ENCODE results near the gene TEX35.

DNA sequence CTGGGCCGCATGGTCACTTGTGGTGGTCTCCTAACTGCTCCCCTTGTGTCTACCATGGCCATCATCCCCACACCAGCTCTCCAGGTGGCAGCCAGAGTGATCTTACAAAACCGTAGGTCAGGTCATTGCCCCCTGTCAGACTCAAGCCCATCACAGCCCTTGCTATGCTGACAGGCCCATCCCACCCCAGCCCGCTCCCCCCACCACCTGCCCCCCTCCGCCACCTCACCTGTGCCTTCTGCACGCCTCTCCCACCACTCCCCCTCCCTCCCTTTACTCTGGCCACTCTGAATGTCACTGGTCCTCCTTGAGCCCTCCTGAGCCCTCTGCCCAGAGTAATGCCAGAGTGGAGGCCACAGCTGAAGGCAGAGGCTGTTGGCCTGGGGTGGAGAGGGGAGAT, 28.5 kb downstream of the TEX35 start:
- TF ChIP-seq, protein P1, sequence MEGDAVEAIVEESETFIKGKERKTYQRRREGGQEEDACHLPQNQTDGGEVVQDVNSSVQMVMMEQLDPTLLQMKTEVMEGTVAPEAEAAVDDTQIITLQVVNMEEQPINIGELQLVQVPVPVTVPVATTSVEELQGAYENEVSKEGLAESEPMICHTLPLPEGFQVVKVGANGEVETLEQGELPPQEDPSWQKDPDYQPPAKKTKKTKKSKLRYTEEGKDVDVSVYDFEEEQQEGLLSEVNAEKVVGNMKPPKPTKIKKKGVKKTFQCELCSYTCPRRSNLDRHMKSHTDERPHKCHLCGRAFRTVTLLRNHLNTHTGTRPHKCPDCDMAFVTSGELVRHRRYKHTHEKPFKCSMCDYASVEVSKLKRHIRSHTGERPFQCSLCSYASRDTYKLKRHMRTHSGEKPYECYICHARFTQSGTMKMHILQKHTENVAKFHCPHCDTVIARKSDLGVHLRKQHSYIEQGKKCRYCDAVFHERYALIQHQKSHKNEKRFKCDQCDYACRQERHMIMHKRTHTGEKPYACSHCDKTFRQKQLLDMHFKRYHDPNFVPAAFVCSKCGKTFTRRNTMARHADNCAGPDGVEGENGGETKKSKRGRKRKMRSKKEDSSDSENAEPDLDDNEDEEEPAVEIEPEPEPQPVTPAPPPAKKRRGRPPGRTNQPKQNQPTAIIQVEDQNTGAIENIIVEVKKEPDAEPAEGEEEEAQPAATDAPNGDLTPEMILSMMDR (conservative IDR thresholded peaks at IDR 0.05 in 1 of 2, IDR thresholded peaks at IDR 0.05 in 1 of 2; ENCODE audit: extremely low read depth in 1 of 2, insufficient read depth in 1 of 2, low read depth in 1 of 2, low read length in 2 of 2): no peak
- TF ChIP-seq EZH2 (IDR thresholded peaks at IDR 0.05; ENCODE audit: borderline replicate concordance, low read length): no peak
